GM19193 (cell line): ENCODE measurements around the gene CDC14A.

ENCODE experiments used
- POLR2A ChIP-seq: IDR thresholded peaks from 4 replicates; pipeline ENCODE4 v1.6.1; 2011; ENCODE audit not compliant: insufficient read depth, insufficient read length; ENCODE audit errors: extremely low read depth

Gene CDC14A

DNA sequence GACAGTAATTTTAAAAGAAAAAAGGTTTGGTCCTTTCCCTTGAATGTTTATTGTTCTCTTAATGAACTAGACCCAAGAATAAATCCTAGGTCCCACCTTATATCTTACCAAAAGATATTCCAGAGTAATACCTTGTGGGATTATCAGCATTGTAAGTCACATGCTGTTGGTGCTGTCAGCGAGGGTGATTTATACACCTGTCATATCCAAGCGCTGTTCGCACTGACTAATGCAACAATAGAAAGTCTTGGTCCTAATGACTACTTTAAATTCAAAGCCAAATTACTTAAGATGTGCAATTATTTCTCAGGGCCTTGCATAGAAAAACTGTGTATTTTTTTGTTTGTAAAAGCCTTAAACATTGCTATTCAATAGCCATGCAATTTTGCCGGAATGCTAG lies 192.5 kb downstream of the CDC14A start:
- TF ChIP-seq POLR2A: no peak

DNA sequence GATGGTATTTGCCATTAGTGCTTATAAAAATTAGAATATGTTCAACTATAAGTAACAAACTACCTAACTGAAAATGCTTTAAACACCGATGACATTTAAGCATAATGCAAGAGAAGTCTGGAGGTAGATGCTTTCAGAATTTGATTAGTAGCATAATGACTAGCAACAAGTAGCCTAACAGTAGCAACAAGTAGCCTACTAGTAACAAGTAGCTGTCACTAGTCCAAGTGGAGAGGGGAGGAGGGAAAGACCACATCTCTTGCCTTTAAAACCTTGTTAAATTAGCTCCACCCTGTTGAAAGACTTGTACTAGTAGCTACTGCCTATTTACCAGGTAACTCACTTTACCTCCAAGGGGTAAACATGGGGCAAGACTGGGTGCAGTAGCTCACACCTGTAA lies 193.5 kb downstream of the CDC14A start:
- no peak for TF ChIP-seq POLR2A

DNA sequence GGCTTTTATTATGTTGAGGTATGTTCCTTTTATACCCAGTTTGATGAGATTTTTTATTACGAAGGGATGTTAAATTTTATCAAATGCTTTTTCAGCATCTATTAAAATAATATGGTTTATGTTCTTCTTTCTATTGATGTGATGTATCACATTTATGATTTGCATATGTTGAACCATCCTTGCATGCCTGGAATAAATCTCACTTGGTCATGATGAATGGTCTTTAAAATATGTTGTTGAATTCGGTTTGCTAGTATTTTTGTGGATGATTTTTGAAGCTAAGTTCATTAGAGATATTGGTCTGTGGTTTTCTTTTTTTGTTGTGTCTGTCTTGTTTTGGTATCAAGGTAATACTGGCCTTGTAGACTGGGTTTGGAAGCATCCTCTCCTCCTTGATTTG lies 199.7 kb downstream of the CDC14A start:
- no peak for TF ChIP-seq POLR2A

DNA sequence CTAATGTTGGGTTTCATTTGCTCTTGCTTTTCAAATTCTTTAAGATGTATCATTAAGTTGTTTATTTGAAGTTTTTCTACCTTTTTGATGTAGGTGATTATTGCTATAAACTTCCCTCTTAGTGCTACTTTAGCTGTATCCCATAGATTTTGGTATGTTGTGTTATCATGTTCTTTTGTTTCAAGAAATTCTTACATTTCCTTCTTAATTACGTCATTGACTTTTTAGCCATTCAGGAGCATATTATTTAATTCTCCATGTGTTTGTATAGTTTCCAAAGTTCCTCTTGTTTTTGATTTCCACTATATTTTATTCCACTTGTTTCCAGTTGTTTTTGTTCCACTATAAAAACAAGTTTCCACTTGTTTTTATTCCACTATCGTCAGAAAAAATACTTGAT lies 200.6 kb downstream of the CDC14A start:
- TF ChIP-seq POLR2A: no peak

DNA sequence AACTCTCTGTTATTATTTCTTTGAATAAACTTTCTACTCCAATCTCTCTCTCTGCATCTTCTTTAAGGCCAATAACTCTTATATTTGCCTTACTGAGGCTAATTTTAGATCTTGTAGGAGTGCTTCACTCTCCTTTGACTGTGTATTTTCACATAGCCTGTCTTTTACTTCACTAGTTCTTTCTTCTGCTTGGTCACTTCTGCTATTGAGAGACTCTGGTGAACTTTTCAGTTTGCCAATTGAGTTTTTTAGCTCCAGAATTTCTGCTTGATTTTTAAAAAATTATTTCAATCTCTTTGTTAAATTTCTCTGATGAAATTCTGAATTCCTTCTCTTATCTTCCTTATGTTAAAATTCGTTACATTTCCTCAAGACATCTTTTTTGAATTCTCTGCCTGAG lies 203.9 kb downstream of the CDC14A start:
- no peak for TF ChIP-seq POLR2A

DNA sequence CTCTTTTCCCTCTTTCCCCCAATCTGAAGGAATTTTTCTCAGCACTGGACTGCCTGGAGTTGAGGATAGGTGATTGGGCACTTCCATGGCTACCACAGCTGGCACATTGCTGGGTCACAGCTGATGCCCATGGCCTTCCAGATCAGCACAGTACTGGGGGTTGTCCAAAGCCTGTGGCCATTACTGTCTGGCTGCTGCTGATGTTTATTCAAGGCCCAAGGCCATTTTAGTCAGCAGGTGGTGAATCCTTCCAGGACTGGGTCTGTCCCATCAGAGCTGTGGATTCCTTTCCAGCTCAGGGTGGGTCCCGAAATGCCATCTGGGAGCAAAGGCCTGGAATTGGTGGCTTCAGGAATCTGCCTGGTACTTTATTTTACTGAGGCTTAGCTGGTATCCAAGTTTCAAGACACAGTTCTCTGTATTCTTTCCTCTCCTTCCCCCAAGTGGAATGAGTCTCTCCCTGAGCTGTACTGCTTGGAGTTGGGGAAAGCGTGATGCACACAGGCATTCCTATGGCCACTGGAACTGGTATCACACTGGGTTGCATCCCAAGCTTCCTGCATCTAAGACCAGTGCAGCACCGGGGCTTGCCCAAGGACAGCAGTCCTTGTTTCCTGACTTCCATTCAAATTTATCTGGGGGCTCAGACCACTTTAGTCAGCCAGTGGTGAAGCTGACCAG lies 204.8 kb downstream of the CDC14A start:
- TF ChIP-seq POLR2A: no peak

DNA sequence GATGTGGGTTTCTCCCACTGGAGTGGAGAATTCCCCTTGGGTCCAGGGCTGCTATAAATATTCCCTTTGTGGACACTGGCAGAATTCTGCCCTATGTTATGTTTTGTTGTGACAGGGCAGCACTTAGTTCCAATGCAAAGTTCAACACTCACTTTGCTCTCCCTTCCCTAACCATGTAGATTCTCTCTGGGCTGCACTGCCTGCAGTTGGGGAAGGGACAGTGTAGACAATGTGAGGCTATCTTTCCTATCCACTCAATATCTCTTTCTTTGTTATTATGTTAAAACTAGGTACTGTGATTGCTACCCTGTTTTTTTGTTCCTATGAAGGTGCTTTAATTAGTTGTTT lies 205.3 kb downstream of the CDC14A start:
- no peak for TF ChIP-seq POLR2A

DNA sequence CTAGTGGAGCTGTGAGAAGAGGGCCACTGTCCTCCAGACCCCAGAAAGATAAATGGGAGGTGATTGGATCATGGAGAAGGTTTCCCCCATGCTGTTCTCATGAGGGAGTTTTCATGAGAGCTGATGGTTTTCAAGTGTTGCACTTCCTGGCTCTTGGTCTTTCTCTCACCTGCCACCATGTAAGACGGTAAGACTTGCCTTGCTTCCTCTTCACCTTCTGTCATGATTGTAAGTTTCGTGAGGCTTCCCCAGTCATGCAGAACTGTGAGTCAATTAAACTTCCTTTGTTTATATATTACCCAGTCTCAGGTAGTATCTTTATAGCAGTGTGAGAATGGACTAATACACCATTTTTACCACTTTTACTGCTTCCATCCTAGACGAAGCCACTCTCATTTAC lies 213.2 kb downstream of the CDC14A start:
- no peak for TF ChIP-seq POLR2A

DNA sequence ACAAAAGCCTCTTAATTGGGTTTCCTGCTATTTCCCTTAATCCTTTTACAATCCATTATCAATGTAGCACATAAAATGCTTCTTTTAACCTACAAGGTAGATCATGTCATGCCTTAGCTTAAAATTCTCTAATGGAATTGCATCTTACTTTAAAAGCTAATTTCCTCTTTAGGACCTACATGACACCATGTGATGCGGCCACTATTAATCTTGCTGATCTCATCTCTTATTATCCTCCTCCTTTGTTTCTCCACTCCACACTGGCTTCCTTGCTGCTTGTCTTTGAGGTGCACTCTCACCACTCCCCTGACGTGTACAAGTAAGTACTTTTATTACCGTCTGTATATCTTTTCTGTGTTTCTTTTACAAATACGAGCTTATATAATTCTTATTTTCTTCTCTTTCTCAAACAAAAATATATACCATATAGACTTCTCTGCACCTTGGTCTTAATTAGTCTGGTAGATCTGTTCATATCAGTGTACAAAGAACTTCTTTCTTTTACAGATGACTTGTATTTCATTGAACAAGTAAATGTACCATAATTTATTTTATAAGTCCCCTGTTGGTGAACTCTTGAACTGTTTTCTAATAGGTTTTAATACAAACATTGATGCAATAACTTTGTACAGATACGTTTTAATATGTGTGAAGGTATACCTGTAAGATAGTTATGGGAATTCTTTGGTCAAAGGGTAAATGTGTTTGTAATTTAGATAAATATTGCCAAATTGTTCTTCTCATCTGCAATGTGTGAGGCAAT lies 213.8 kb downstream of the CDC14A start:
- TF ChIP-seq POLR2A: no peak

DNA sequence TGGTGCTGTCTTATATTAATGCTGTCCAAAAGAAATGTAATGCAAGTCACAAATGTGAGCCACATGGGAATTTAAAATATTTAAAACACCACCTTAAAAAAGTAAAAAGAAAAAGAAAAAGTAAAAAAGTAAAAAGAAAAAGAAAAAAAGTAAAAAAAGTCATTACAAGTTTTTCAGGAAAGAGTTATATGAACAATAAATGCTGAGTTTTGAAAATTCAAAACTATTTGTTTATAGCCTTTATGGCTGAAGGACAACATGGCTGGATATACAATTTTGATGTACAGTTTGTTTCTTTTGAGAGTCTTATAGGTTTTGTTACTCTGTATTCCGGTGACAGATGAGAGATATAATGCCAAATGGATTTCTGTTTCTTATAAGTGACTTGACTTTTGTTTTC lies 214.8 kb downstream of the CDC14A start:
- TF ChIP-seq POLR2A: no peak
